ENCODE results near the gene SPEM3.

GRCh38 chr17:7404737-7405349 is 23.8 kb upstream of the SPEM3 start:
- no peak for TF ChIP-seq CBX8 (IDR thresholded peaks at IDR 0.05)
- TF ChIP-seq, protein P1, sequence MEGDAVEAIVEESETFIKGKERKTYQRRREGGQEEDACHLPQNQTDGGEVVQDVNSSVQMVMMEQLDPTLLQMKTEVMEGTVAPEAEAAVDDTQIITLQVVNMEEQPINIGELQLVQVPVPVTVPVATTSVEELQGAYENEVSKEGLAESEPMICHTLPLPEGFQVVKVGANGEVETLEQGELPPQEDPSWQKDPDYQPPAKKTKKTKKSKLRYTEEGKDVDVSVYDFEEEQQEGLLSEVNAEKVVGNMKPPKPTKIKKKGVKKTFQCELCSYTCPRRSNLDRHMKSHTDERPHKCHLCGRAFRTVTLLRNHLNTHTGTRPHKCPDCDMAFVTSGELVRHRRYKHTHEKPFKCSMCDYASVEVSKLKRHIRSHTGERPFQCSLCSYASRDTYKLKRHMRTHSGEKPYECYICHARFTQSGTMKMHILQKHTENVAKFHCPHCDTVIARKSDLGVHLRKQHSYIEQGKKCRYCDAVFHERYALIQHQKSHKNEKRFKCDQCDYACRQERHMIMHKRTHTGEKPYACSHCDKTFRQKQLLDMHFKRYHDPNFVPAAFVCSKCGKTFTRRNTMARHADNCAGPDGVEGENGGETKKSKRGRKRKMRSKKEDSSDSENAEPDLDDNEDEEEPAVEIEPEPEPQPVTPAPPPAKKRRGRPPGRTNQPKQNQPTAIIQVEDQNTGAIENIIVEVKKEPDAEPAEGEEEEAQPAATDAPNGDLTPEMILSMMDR (IDR thresholded peaks at IDR 0.05), result no peak
- no peak for TF ChIP-seq EP300 (IDR thresholded peaks at IDR 0.05)
- no peak for TF ChIP-seq EHMT2 (IDR thresholded peaks at IDR 0.05; ENCODE audit: low read depth)
- TF ChIP-seq POLR2A (IDR thresholded peaks at IDR 0.05; ENCODE audit: low read length), result peak; percentile 44; the same call in 1 of the 2 replicates
- TF ChIP-seq HOXA7 (CRISPR knock-in tag; IDR thresholded peaks at IDR 0.05), result no peak
- TF ChIP-seq SMC3 (IDR thresholded peaks at IDR 0.05), result no peak
- TF ChIP-seq RAD21 (conservative IDR thresholded peaks at IDR 0.05 in 1 of 2, IDR thresholded peaks at IDR 0.05 in 1 of 2), result 0 out of 5 replicates have a peak, but pooled peaks of 1 of the 2 experiments have one; percentile 26
- no peak for TF ChIP-seq RARB (CRISPR knock-in tag; IDR thresholded peaks at IDR 0.05)
- no peak for TF ChIP-seq CEBPB (IDR thresholded peaks at IDR 0.05)

All from A549 (cell line).